Measurements from ENCODE around the gene NFATC1.
A peak's percentile ranks its signal among the peaks of the same experiment; 100 is the strongest.
"Not testable (repeated sequence)": the region's sequence is repeated elsewhere in the genome, so short reads cannot be mapped to it uniquely, and the experiment has no call there.

Gene NFATC1

GRCh38 chr18:79493211-79493800 lies 97.6 kb downstream of the NFATC1 start:
- no peak for DNase-seq

- DNase-seq = no peak
Observed at GRCh38 chr18:79493801-79494211, 98.1 kb downstream of the NFATC1 start.

GRCh38 chr18:79494936-79495335 lies 99.2 kb downstream of the NFATC1 start:
- no peak for DNase-seq

DNA sequence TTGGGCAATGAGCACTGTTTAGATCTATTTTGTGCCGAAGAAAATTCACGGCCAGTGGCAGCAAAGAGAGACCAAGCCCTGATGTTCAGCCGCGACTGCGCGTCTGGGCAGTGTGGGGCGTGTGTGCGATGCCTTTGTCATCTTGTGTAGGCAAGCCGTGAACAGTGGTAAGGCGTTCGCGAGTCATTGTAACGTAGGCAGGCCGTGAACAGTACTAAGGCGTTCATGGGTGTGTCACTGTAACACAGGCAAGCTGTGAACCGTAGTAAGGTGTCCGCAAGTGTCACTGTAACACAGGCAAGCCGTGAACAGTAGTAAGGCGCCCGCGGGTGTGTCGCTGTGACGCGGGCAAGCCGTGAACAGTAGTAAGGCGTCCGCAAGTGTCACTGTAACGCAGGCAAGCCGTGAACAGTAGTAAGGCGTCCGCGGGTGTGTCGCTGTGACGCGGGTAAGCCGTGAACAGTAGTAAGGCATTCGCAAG lies 99.9 kb downstream of the NFATC1 start:
- no peak for DNase-seq

DNA sequence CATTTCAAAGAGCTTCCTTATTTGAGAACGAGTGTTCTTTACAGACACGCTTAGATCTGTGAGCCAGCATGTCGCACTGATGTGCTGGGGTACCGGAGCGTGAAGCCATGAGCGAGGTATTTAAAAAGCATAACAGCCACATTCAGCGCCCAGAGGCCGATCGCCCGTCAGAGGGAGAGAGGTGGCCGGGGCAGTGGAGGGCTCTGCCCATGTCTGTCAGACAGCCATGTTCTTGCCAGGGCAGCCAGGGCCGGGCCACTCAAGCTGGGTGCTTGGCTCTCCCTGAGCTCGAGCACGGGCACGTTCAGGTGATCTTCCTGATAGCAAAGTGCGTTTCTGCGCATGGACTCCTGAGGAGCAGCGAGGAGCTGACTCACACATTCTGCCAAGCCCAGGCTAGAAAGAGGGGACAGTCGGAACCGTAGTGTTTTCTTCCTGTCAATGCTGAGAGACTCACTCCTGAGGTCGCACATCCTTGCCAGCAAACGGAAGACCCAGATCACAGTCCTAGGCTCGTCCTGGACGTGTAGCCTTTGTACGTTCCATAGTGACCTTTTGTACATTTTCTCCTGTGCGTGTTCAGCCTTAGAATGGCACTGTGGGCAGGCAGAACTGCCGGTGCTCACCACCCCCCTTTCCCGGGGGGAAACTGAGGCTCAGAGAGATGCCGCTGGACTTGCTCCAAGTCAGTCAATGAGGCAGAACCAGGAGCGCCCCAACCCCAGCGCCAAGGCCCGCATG lies 100.7 kb downstream of the NFATC1 start:
- no peak for DNase-seq

DNA sequence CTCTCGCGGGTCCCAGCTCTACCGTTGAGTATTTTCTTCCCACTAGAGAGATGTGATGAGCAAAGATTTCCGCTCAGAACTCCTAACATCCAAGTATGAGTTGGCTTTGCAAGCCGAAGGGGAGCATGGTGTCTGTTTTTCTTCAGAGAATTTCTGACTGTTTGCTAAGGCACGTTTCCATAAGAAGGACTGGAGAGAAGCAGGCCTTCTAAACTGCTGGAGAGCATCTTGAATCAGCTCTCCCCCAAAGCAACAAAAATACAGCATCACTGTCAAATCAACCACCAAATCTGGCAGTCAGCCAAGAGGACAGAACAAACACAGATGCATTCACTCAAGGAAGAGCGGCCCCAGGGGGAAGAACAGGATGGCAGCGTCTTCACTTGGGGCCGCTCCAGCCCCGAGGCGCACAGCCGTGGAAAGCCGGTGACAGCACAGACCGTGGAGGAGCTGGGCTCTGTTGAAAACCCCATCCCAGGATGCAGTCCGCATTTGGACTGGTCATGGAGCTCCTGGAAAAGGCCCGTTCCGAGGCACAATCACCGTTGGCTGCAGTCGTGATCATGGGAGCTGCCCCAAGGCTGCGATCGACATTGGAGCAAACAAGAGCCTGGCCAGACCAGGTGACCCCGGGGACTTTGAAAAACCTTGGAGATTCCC lies 101.4 kb downstream of the NFATC1 start:
- peak; percentile 94 for DNase-seq

- DNase-seq = no peak
Observed at GRCh38 chr18:79497638-79498081, 101.9 kb downstream of the NFATC1 start.

DNA sequence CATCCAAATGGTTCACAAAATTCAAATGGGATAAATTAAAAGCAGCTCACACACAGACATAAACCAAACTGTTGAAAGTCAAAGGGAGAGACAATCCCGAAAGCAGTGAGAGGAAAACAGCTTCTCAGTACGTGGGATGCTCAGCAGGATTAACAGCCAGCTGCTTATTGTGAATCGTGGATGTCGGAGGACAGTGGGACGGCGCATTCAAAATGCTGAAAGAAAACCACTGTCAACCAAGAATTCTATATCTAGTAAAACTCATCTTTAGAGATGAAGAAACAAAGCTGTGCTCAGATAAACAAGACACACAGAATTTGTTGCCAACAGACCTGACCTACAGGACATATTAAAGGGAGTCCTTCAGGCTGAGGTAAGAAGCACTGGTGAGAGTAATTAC lies 102.9 kb downstream of the NFATC1 start:
- no peak for DNase-seq

DNA sequence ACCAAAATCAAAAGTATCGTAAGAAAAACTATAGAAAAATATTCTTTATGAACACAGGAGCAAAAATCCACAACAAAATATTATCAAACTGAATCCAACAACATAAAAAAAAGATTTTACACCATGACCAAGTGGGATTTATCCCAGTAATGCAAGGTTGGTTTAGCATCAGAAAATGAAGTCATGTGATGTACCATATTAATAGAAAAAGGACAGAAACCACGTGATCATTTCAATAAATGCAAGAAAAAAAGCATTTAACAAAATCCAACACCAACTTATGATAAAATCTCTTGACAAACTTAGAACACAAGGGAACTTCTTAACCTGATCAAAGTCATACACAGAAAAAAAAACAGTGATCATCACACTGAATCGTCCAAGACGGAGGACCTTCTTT lies 105.3 kb downstream of the NFATC1 start:
- no peak for DNase-seq

- peak; percentile 20 for DNase-seq
Observed at GRCh38 chr18:79502782-79503181, 107.1 kb downstream of the NFATC1 start.

- no peak for DNase-seq
Observed at GRCh38 chr18:79503406-79503805, 107.7 kb downstream of the NFATC1 start.

GRCh38 chr18:79504034-79504433 lies 108.3 kb downstream of the NFATC1 start:
- no peak for DNase-seq

GRCh38 chr18:79504495-79504894 lies 108.8 kb downstream of the NFATC1 start:
- not testable (repeated sequence) for DNase-seq

GRCh38 chr18:79505465-79505864 lies 109.7 kb downstream of the NFATC1 start:
- not testable (repeated sequence) for DNase-seq

DNA sequence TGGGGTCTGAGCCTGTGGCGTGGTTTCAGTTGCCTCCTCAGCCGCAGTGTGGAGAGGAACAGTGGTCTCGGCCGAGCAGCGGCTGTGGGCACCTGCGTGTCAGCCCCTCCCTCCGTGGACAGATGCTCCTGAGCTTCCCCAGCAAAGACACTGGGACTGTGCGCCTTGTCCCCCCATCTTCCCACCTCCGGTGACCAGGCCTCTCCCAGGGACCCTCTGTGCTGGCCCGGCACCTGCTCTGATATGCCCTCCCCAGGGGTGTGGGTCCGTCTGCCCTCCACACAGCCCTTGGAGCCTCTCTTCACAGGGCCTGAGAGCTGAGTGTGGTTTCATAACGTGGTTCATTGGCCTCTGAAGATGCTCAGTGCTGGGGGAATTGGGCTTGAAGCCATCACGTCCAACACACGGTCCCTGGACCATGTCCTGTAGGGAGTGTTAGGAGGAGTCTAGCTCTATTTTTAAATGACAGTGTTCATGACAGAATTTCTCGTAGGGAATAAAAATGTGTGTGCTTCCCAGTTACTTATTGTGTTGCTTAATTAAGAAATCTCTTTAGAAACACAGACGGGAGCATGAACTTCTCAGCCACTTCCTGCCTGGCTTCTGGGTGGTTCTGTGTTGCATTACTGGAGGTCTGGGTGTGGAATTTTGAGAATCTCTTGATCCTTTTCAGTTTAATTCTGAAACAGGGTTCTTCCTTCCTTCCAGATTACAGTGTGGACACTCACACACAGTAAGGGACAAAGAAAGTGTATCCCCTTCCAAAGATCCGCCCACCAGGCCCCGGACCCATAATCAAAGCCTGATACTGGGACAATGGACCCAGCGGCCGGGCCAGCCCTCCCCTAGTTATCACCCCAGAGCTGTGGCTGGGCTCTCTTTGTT lies 110.7 kb downstream of the NFATC1 start:
- DNase-seq = peak; percentile 77

DNA sequence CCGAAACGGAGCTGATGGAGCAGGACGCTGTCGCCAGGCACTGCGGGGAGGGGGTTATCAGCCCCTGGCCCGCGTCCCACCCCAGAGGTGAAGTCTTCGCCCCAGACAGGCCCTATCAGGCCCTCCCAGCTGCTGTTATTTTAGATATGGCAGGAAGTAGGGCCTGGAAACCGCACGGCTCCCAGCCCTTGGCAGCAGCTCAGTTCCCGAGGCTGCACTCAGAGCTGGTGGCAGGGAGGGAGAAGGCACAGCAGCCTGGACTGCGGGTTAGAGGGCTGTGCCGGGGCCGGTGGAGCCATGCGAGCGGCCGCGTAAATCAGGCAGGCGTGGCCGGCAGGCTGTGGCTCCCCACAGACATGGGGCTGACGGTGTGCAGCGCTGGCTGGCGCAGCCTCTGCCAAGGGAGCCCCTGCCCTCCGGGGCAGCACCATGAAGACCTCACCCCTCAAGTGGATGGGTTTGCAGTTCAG lies 111.4 kb downstream of the NFATC1 start:
- peak; percentile 74 for DNase-seq

- peak; percentile 47 for DNase-seq
Observed at GRCh38 chr18:79507546-79508480, 112.1 kb downstream of the NFATC1 start.

- no peak for DNase-seq
Observed at GRCh38 chr18:79508565-79509535, 113.1 kb downstream of the NFATC1 start.

DNA sequence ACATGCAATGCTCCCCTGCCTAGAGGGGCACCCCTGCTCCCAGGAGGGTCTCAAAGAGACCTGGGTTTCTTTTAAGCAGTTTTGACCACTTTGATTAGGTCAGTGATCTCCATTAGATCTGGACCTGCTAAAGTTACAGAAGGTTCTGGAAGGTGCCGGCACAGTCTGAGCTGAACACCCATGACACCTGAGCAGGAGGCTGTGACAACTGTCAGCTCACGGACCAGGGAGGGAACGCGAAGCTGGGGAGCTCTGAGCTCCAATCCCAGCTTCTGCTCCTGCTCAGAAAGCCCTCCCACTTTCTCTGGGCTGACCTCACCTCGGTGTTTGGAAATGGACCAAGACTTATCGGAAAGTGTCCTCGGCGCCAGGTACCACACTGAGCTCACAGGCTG lies 113.8 kb downstream of the NFATC1 start:
- DNase-seq = no peak

Data from fibroblast of skin of scalp (primary cell).